Fibroblast of lung (primary cell): ENCODE measurements around the gene AMOTL1.

Experiments used
- CTCF ChIP-seq, 2 donors: IDR thresholded peaks in 1 of 2; conservative IDR thresholded peaks in 1 of 2; 1 replicate in 1 of 2; 2 replicates in 1 of 2; pipeline ENCODE4 v1.5.1; 2011 to 2012; ENCODE audit warnings: low read length in 2 of 2, control low read depth in 1 of 2, inconsistent platforms in 1 of 2, low read depth in 1 of 2, mild to moderate bottlenecking in 1 of 2
- EZH2 ChIP-seq: IDR thresholded peaks from 2 replicates; pipeline ENCODE4 v1.5.1; 2012; ENCODE audit warnings: low read length, control low read depth, mild to moderate bottlenecking; ENCODE audit errors: missing control alignments

- TF ChIP-seq CTCF (conservative IDR thresholded peaks at IDR 0.05 in 1 of 2, IDR thresholded peaks at IDR 0.05 in 1 of 2; ENCODE audit: low read depth in 1 of 2, low read length in 2 of 2) (no peak), EZH2 (no peak)
Measured at GRCh38 chr11:94820480-94820879, 52.3 kb downstream of the AMOTL1 start.
